Trophoblast cell (in vitro differentiated cells and primary cell): Measurements from ENCODE around the gene GPR179. TPM values are rescaled to one million over a fixed set of nuclear protein-coding genes. Genes with fewer than 3 reads are reported as not detected.

Experiments used
- DNase-seq, 2 donors: peaks; one replicate each; pipeline ENCODE4 v3.0.0-alpha.2; 2016
- H2AFZ ChIP-seq: 2 replicates; pipeline ENCODE4 v1.6.1; 2013; ENCODE audit warnings: low read length, moderate library complexity, mild to moderate bottlenecking; ENCODE audit not compliant: insufficient read depth, poor library complexity
- H2AK5ac ChIP-seq: 2 replicates; pipeline ENCODE4 v1.6.1; 2013; ENCODE audit warnings: mild to moderate bottlenecking, low read length
- H2BK120ac ChIP-seq: 2 replicates; pipeline ENCODE4 v1.6.1; 2013; ENCODE audit warnings: low read length, mild to moderate bottlenecking, moderate library complexity; ENCODE audit not compliant: insufficient read depth, poor library complexity
- H2BK12ac ChIP-seq: 2 replicates; pipeline ENCODE4 v1.6.1; 2013; ENCODE audit warnings: mild to moderate bottlenecking, low read length, moderate library complexity
- H2BK5ac ChIP-seq: 2 replicates; pipeline ENCODE4 v1.6.1; 2013; ENCODE audit warnings: low read length, low read depth, moderate library complexity, mild to moderate bottlenecking; ENCODE audit not compliant: poor library complexity
- H3K14ac ChIP-seq: 2 replicates; pipeline ENCODE4 v1.6.1; 2013; ENCODE audit warnings: mild to moderate bottlenecking, low read length
- H3K18ac ChIP-seq: 2 replicates; pipeline ENCODE4 v1.6.1; 2013; ENCODE audit warnings: mild to moderate bottlenecking, low read length
- H3K23ac ChIP-seq: 2 replicates; pipeline ENCODE4 v1.6.1; 2013; ENCODE audit warnings: low read length
- H3K27ac ChIP-seq: 2 replicates; pipeline ENCODE4 v1.5.1; 2013; ENCODE audit warnings: low read depth, mild to moderate bottlenecking, inconsistent platforms, low read length, moderate library complexity
- H3K27me3 ChIP-seq: 2 replicates; pipeline ENCODE4 v1.6.1; 2013; ENCODE audit warnings: inconsistent platforms, mild to moderate bottlenecking, low read length, moderate library complexity; ENCODE audit not compliant: insufficient read depth
- H3K36me3 ChIP-seq, 2 experiments: 1 replicate in 1 of 2; 2 replicates in 1 of 2; pipeline ENCODE4 v1.6.1; 2013; ENCODE audit warnings: low read length in 2 of 2, mild to moderate bottlenecking in 2 of 2, moderate library complexity in 1 of 2; ENCODE audit not compliant: insufficient read depth in 2 of 2, control insufficient read depth in 1 of 2
- H3K4ac ChIP-seq: 2 replicates; pipeline ENCODE4 v1.6.1; 2013; ENCODE audit warnings: low read depth, mild to moderate bottlenecking, low read length, moderate library complexity
- H3K4me1 ChIP-seq, 2 experiments: 1 replicate in 1 of 2; 2 replicates in 1 of 2; pipeline ENCODE4 v1.6.1; 2013; ENCODE audit warnings: low read length in 2 of 2, mild to moderate bottlenecking in 2 of 2, moderate library complexity in 1 of 2; ENCODE audit not compliant: insufficient read depth in 2 of 2, control insufficient read depth in 1 of 2
- H3K4me2 ChIP-seq: 2 replicates; pipeline ENCODE4 v1.6.1; 2013; ENCODE audit warnings: inconsistent platforms, mild to moderate bottlenecking, low read length, moderate library complexity
- H3K4me3 ChIP-seq: 2 replicates; pipeline ENCODE4 v1.5.1; 2013; ENCODE audit warnings: mild to moderate bottlenecking, low read depth, low read length, inconsistent platforms
- H3K79me1 ChIP-seq: one replicate; pipeline ENCODE4 v1.6.1; 2013; ENCODE audit warnings: low read length
- H3K79me2 ChIP-seq: 2 replicates; pipeline ENCODE4 v1.6.1; 2013; ENCODE audit warnings: low read length, mild to moderate bottlenecking; ENCODE audit not compliant: control insufficient read depth, insufficient read depth, poor library complexity
- H3K9ac ChIP-seq: 2 replicates; pipeline ENCODE4 v1.6.1; 2013; ENCODE audit warnings: mild to moderate bottlenecking, low read length
- H3K9me3 ChIP-seq: 2 replicates; pipeline ENCODE4 v1.6.1; 2013; ENCODE audit warnings: low read depth, mild to moderate bottlenecking, control low read depth, inconsistent platforms, low read length; ENCODE audit not compliant: insufficient read depth
- H4K12ac ChIP-seq: 2 replicates; pipeline ENCODE4 v1.6.1; 2013; ENCODE audit warnings: low read depth, mild to moderate bottlenecking, low read length, moderate library complexity
- H4K8ac ChIP-seq: 2 replicates; pipeline ENCODE4 v1.6.1; 2013; ENCODE audit warnings: low read depth, mild to moderate bottlenecking, low read length, moderate library complexity
- H4K91ac ChIP-seq: one replicate; pipeline ENCODE4 v1.6.1; 2013; ENCODE audit warnings: low read depth, mild to moderate bottlenecking, low read length, moderate library complexity
- WGBS: extraction: QIAGEN DNeasy Blood & Tissue Kit; methylation state at CpG from one replicate; pipeline ENCODE4 v1.1.7; 2013; ENCODE audit warnings: missing lambda C conversion rate; ENCODE audit not compliant: insufficient read length, insufficient coverage; ENCODE audit errors: extremely low coverage; 5-methylcytosine and 5-hydroxymethylcytosine counted together
- polyA plus RNA-seq: library from polyadenylated mRNA; stranded (reverse); fragments of 200-250 nt; gene quantifications from 2 replicates; pipeline ENCODE4 v1.2.3, GENCODE V29; 2013

Gene GPR179
- polyA plus RNA-seq: under 0.01 TPM in 2 replicates

GRCh38 chr17:38343608-38344419 is at the start of gene GPR179:
Gene GPR179 (minus strand): TSS chr17:38343956. CDS start chr17:38343789, 167 bp downstream.
- no peaks in the 10 kb centered on the region for H3K36me3 ChIP-seq
- no peak within 1 kb of the TSS for H3K27ac ChIP-seq
- DNase-seq: no peak
- H3K9ac ChIP-seq: no peak within 1 kb of the TSS
- H3K4me3 ChIP-seq: peak within 1 kb of the TSS; percentile 18
- H3K18ac ChIP-seq: no peak within 1 kb of the TSS
- no peak within 1 kb of the TSS for H3K14ac ChIP-seq
- H3K79me1 ChIP-seq: no peaks in the 10 kb centered on the region
- H2BK5ac ChIP-seq: no peak within 1 kb of the TSS
- H3K4me1 ChIP-seq: no peaks in the 10 kb centered on the region
- H3K4me2 ChIP-seq: no peak within 1 kb of the TSS
- no peak within 1 kb of the TSS for H4K91ac ChIP-seq
- H2AFZ ChIP-seq: no peak within 1 kb of the TSS
- no peaks in the 10 kb centered on the region for H3K9me3 ChIP-seq
- H3K23ac ChIP-seq: peak within 1 kb of the TSS; percentile 17
- no CpG with 5 or more reads among the region's 18 CpGs for WGBS
- no peak within 1 kb of the TSS for H2BK120ac ChIP-seq
- H3K79me2 ChIP-seq: no peaks in the 10 kb centered on the region
- H2BK12ac ChIP-seq: no peak within 1 kb of the TSS
- H3K27me3 ChIP-seq: no peaks in the 10 kb centered on the region
- no peak within 1 kb of the TSS for H4K12ac ChIP-seq
- H3K4ac ChIP-seq: no peak within 1 kb of the TSS
- no peak within 1 kb of the TSS for H4K8ac ChIP-seq
- no peak within 1 kb of the TSS for H2AK5ac ChIP-seq

DNA sequence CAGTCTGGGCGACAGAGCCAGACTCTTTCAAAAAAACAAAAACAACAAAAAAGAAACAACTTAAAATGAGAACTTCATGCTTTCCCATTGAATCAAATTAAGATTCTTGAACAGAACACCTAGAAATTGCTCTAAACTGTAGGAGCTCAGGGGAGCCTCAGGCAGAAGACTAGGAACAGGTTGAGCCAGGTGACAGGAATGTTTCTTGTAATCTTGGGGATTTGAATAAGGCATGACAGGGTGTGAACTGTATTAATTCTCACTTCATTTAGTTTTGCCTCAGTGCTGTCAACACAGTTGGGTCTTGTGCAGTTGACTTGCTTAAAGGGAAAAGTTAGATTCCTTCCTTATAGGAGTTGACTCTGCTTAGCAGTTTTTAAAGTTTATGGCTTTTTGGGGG is 35.7 kb upstream of the GPR179 start:
- H3K14ac ChIP-seq: no peak overlapping the region
- no peak overlapping the region for H3K9ac ChIP-seq
- no peak overlapping the region for H4K8ac ChIP-seq
- no peaks in the 10 kb centered on the region for H3K9me3 ChIP-seq
- no peak overlapping the region for H4K12ac ChIP-seq
- no peaks in the 10 kb centered on the region for H3K4me1 ChIP-seq
- H4K91ac ChIP-seq: no peak overlapping the region
- H3K18ac ChIP-seq: no peak overlapping the region
- no peak overlapping the region for H3K4me3 ChIP-seq
- no peak overlapping the region for H3K23ac ChIP-seq
- DNase-seq: peak; percentile 37 to 45
- H3K4ac ChIP-seq: no peak overlapping the region
- H2BK5ac ChIP-seq: no peak overlapping the region
- no peak overlapping the region for H2BK120ac ChIP-seq
- H2BK12ac ChIP-seq: no peak overlapping the region
- no peaks in the 10 kb centered on the region for H3K79me1 ChIP-seq
- H2AFZ ChIP-seq: no peak overlapping the region
- no peak overlapping the region for H3K27ac ChIP-seq
- peaks cover 1 to 19% of the 10 kb centered on the region in 2 experiments for H3K36me3 ChIP-seq
- no peaks in the 10 kb centered on the region for H3K27me3 ChIP-seq
- no peak overlapping the region for H3K4me2 ChIP-seq
- H3K79me2 ChIP-seq: no peaks in the 10 kb centered on the region
- no CpG with 5 or more reads among the region's 1 CpG for WGBS
- no peak overlapping the region for H2AK5ac ChIP-seq

DNA sequence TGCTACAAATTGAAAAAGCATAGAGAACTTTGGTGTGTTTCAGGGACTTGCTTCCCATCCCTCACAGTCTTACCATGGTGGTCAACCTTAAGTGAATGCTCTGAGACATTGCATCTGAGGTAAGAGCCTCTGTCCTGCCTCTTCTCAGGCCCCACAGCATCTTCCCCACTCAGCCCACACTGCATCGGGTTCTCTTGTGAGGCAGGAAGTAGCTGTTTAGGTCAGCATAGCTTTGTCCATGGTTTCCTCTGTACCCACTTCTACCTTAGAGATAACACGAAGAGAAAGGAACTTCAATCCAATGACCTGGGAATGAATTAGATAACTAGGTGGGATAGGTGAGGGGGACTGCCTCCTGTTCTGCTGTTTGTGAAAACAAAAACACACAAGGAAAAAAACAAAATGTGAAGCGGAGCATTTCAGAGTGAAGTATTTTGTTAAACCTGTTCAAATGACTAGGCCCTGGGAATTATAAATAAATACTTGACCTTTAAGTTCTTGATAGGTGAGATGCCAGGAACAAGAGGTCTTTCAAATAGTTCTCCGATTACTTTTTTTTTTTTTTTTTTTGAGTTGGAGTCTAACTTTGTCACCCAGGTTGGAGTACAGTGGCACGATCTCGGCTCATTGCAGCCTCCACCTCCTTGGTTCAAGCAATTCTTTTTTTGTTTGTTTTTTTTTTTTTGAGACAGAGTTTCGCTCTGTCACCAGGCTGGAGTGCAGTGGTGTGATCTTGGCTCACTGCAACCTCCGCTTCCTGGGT is 25.5 kb upstream of the GPR179 start:
- Histone ChIP-seq H3K14ac (no peak overlapping the region), H3K9ac (no peak overlapping the region), H2AK5ac (no peak overlapping the region), H3K4ac (no peak overlapping the region), H3K9me3 (no peaks in the 10 kb centered on the region), H4K12ac (no peak overlapping the region), H3K27ac (no peak overlapping the region), H2BK5ac (no peak overlapping the region), H3K4me1 (no peaks in the 10 kb centered on the region), H3K79me1 (no peaks in the 10 kb centered on the region), H2AFZ (no peak overlapping the region), H4K8ac (no peak overlapping the region), H4K91ac (no peak overlapping the region), H2BK120ac (no peak overlapping the region), H3K79me2 (no peaks in the 10 kb centered on the region), H2BK12ac (no peak overlapping the region), H3K27me3 (no peaks in the 10 kb centered on the region), H3K4me2 (no peak overlapping the region), H3K23ac (no peak overlapping the region), H3K36me3 (peaks cover 24 to 26% of the 10 kb centered on the region in 2 experiments), H3K18ac (no peak overlapping the region), H3K4me3 (no peak overlapping the region)
- no peak for DNase-seq
- WGBS: no CpG with 5 or more reads among the region's 8 CpGs

DNA sequence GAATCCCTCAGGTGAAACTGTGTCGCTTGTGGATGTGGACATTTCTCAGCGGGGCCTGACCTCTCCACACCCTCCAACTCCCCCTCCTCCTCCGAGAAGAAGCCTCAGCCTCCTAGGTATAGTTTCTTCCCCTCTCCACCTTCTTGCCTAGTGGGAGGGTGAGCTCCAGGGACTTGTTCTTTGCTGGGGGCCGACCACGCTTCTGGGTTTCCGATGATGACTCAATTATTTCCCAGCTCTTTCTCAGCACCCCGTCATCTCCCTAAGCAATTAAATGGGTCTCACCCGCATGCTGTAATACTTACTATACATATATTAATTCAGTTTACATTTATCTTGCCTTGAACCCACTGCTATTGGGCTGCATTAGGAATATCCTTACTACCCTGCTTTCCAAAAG is 21.0 kb upstream of the GPR179 start:
- Histone ChIP-seq H3K4me3 (no peak overlapping the region), H3K9me3 (no peaks in the 10 kb centered on the region), H2BK12ac (no peak overlapping the region), H3K36me3 (peaks cover 19 to 22% of the 10 kb centered on the region in 2 experiments), H3K4me2 (no peak overlapping the region), H2AK5ac (no peak overlapping the region), H2BK120ac (no peak overlapping the region), H4K12ac (no peak overlapping the region), H3K79me1 (no peaks in the 10 kb centered on the region), H3K14ac (no peak overlapping the region), H3K4ac (no peak overlapping the region), H3K79me2 (no peaks in the 10 kb centered on the region), H3K23ac (no peak overlapping the region), H4K91ac (no peak overlapping the region), H3K18ac (no peak overlapping the region), H4K8ac (no peak overlapping the region), H2BK5ac (no peak overlapping the region), H2AFZ (no peak overlapping the region), H3K27me3 (no peaks in the 10 kb centered on the region), H3K9ac (no peak overlapping the region), H3K4me1 (no peaks in the 10 kb centered on the region), H3K27ac (no peak overlapping the region)
- DNase-seq: no peak
- WGBS: no CpG with 5 or more reads among the region's 8 CpGs
